Lung (tissue), 12 donors: ENCODE data around the gene PFAS. TPM values are rescaled to one million over a fixed set of nuclear protein-coding genes. Genes with fewer than 3 reads are reported as not detected.

Experiments
- ATAC-seq: fragments of 200-7000 bp; cut with Tn5 transposase; one replicate; pipeline ENCODE4 v1.9.1; 2020; ENCODE audit warnings: moderate number of reproducible peaks; ENCODE audit not compliant: insufficient read depth, low FRiP score
- DNase-seq, 3 donors: peaks; one replicate each; pipeline ENCODE4 v3.0.0-alpha.2; 2013 to 2017
- H3K27ac ChIP-seq, 2 donors: one replicate each; pipeline ENCODE4 v1.5.1; 2013; ENCODE audit warnings: mild to moderate bottlenecking in 2 of 2, moderate library complexity in 2 of 2, control low read depth in 1 of 2, inconsistent platforms in 1 of 2, low read depth in 1 of 2, low read length in 1 of 2
- H3K27me3 ChIP-seq, 3 donors: one replicate each; pipeline ENCODE4 v1.5.1; 2013; ENCODE audit warnings: low read length in 2 of 3; ENCODE audit not compliant: control insufficient read depth in 3 of 3, insufficient read depth in 3 of 3
- H3K36me3 ChIP-seq, 4 donors: one replicate each; pipeline ENCODE4 v1.5.1; 2013; ENCODE audit warnings: low read length in 4 of 4, mild to moderate bottlenecking in 1 of 4, moderate library complexity in 1 of 4; ENCODE audit not compliant: control insufficient read depth in 4 of 4, insufficient read depth in 4 of 4
- H3K4me1 ChIP-seq, 5 donors: one replicate each; pipeline ENCODE4 v1.5.1; 2013; ENCODE audit warnings: low read length in 5 of 5, mild to moderate bottlenecking in 2 of 5, moderate library complexity in 1 of 5; ENCODE audit not compliant: control insufficient read depth in 5 of 5, insufficient read depth in 5 of 5
- H3K4me3 ChIP-seq: one replicate; pipeline ENCODE4 v1.5.1; 2013; ENCODE audit warnings: mild to moderate bottlenecking, control low read depth, moderate library complexity
- H3K9ac ChIP-seq, 2 donors: one replicate each; pipeline ENCODE4 v1.5.1; 2013; ENCODE audit warnings: low read length in 2 of 2, control low read depth in 1 of 2; ENCODE audit not compliant: insufficient read depth in 1 of 2
- H3K9me3 ChIP-seq, 4 donors: one replicate each; pipeline ENCODE4 v1.5.1; 2013; ENCODE audit warnings: low read length in 3 of 4, mild to moderate bottlenecking in 1 of 4, moderate library complexity in 1 of 4; ENCODE audit not compliant: control insufficient read depth in 4 of 4, insufficient read depth in 3 of 4
- WGBS, 2 donors: extraction: QIAGEN DNeasy Blood & Tissue Kit; methylation state at CpG; one replicate each; pipeline ENCODE4 v1.1.7; 2013; 5-methylcytosine and 5-hydroxymethylcytosine counted together
- polyA plus RNA-seq, 2 donors: library from polyadenylated mRNA; stranded (reverse); fragments of 200-250 nt; gene quantifications; one replicate each; pipeline ENCODE4 v1.2.1, GENCODE V29; 2013
- total RNA-seq, 2 donors: library from RNA; depleted of rRNA in 1 of 2; stranded (reverse); fragments of >200 nt in 1 of 2; gene quantifications; one replicate each; pipeline ENCODE4 v1.2.1, GENCODE V29; 2014 to 2021
- TF ChIP-seq, protein P1 (sequence below): IDR thresholded peaks from 2 replicates; pipeline ENCODE4 v1.5.1; 2012; ENCODE audit warnings: mild to moderate bottlenecking; ENCODE audit errors: control extremely low read depth, extremely low read depth
- donor health status: control.
- donor health status: control.
- donor health status: Bipolar disorder and iron deficiency.
- donor health status: healthy.
- donor health status: DM: yes; HTN: yes; CAD: no.

PFAS gene
- total and polyA plus RNA-seq, 4 donors: 14.0 to 47.6 (median 17.7) TPM

DNA sequence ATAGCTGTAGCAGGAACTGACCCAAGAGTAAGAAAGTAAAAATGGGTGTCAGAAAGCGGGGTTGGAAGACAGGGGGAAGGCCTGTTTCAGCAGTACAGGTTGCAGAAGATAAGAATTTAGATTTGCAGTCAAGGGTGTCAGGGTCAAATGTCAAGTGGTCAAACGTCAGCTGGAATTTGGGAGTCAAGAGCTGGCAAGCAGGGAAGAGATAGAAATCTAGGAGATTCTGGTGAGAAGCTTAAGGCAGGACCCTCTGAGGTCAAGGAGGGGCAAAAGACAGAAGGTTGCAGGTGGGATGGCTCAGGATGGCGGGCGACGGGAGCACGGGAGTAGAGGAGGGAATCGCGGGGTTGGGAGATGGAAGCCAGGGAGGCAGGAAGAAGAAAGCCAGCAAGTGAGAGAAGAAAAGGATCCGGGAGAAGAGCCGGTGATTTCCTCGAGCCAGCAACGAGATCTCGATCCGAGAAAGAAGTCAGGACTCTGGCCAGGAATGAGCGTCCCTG is 45.8 kb downstream of the PFAS start:
- ATAC-seq (no peak), DNase-seq (no peak)
- WGBS, 2 donors: 7 to 8% methylated on average over 15 of the region's 15 CpGs
- Histone ChIP-seq H3K27ac (peak overlapping the region; percentile 90 to 96), H3K9ac (peak overlapping the region; percentile 23 to 37), H3K36me3 (no peaks in the 10 kb centered on the region), H3K9me3 (no peaks in the 10 kb centered on the region), H3K4me3 (no peak overlapping the region), H3K27me3 (no peaks in the 10 kb centered on the region), H3K4me1 (peaks cover 0 to 7% (median 5%) of the 10 kb centered on the region in 5 donors)
- TF ChIP-seq, protein P1, sequence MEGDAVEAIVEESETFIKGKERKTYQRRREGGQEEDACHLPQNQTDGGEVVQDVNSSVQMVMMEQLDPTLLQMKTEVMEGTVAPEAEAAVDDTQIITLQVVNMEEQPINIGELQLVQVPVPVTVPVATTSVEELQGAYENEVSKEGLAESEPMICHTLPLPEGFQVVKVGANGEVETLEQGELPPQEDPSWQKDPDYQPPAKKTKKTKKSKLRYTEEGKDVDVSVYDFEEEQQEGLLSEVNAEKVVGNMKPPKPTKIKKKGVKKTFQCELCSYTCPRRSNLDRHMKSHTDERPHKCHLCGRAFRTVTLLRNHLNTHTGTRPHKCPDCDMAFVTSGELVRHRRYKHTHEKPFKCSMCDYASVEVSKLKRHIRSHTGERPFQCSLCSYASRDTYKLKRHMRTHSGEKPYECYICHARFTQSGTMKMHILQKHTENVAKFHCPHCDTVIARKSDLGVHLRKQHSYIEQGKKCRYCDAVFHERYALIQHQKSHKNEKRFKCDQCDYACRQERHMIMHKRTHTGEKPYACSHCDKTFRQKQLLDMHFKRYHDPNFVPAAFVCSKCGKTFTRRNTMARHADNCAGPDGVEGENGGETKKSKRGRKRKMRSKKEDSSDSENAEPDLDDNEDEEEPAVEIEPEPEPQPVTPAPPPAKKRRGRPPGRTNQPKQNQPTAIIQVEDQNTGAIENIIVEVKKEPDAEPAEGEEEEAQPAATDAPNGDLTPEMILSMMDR: no peak

DNA sequence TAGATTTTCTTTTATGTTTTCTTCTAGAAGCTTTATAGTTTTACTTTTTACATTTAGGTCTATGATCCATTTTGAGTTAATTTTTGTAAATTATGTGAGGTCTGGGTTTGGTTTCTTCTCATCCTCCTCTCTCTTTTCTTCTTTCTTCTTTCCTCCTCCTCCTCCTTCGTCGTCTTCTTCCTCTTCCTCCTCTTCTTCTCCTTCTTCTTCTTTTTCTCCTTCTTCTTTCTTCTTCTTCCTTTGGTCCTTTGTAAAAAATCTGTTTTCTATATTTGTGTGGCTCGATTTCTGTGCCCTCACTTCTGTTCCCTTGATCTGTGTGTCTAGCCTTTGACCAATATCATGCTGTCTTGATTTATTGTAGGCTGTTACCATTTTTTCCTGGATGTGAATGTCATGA is 51.1 kb downstream of the PFAS start:
- no peak overlapping the region for H3K27ac ChIP-seq
- H3K9me3 ChIP-seq: no peaks in the 10 kb centered on the region
- no peak overlapping the region for H3K9ac ChIP-seq

DNA sequence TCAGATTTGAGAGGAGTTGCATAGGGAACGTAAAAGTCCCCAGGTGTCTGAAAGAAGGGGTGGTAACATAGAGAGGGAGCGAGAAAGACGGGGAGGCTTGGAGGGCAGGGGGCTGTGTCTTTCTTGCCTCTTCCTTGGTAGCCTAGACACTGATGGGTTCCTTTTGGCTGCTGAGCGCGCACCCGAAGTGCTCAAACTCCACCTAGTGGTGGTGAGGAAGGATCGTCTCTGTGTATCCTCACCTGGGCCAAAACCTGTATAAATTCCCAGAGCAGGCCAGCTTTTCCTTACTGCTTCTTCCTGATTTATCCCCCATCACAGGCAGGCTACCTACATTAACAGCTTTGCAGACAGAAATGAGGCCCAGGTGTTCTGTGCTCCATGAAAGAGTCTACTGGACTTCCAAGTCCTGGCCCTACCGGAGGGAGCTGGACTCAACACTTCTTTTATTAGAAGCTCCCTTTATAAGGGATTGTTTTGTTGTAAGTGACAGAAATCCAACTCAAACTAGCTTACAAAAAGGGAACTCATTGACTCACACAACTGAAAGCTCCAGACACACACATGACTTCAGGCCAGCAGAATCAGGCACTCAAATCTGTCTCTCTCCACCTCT is 51.6 kb downstream of the PFAS start:
- TF ChIP-seq, protein P1: peak; percentile 79
- 11 to 14% methylated on average over 8 of the region's 8 CpGs for WGBS, 2 donors

More for the DNA sequence above, 51.1 kb downstream of the PFAS start:
- no peak for ATAC-seq
- no peaks in the 10 kb centered on the region for H3K4me1 ChIP-seq
- H3K36me3 ChIP-seq: no peaks in the 10 kb centered on the region
- no peaks in the 10 kb centered on the region for H3K27me3 ChIP-seq
- 34 to 47% methylated on average over 3 of the region's 3 CpGs for WGBS, 2 donors
- TF ChIP-seq, protein P1: no peak
- no peak overlapping the region for H3K4me3 ChIP-seq
- no peak for DNase-seq

More for the DNA sequence above, 51.6 kb downstream of the PFAS start:
- ATAC-seq (peak; percentile 83), DNase-seq (peak; percentile 69 to 83 (median 76))
- Histone ChIP-seq H3K9ac (no peak overlapping the region), H3K27me3 (no peaks in the 10 kb centered on the region), H3K4me1 (no peaks in the 10 kb centered on the region), H3K9me3 (no peaks in the 10 kb centered on the region), H3K36me3 (no peaks in the 10 kb centered on the region), H3K27ac (no peak overlapping the region), H3K4me3 (no peak overlapping the region)
